Activated T-cell treated with anti-CD3 and anti-CD28 coated beads for 4 hours (primary cell): ENCODE measurements around the gene CRIM1.

Experiments
- DNase-seq: peaks from one replicate; pipeline ENCODE4 v3.0.0-alpha.2; 2020

Gene CRIM1

GRCh38 chr2:36433311-36434217, 78.0 kb downstream of the CRIM1 start:
- no peak for DNase-seq

- no peak for DNase-seq
Measured at GRCh38 chr2:36438449-36438977, 82.9 kb downstream of the CRIM1 start.

- no peak for DNase-seq
Measured at GRCh38 chr2:36439084-36439483, 83.5 kb downstream of the CRIM1 start.

DNA sequence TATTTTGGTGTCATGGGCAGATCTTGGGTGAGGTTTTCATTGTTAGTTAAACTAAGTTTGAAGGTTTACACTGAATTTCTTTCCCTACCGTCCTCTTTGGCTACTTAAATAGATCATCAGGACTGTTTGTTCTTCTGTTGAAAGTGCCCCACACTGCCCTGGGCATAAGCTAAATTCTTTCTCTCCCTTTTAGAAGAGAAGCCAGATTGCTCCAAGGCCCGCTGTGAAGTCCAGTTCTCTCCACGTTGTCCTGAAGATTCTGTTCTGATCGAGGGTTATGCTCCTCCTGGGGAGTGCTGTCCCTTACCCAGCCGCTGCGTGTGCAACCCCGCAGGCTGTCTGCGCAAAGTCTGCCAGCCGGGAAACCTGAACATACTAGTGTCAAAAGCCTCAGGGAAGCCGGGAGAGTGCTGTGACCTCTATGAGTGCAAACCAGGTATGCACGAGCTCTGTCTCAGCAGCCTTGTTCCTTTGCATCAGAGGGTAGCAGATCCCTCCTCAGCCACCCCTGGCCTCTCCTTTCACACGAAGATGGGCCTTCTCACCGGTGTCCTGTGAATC, 85.6 kb downstream of the CRIM1 start:
- DNase-seq, result no peak

DNA sequence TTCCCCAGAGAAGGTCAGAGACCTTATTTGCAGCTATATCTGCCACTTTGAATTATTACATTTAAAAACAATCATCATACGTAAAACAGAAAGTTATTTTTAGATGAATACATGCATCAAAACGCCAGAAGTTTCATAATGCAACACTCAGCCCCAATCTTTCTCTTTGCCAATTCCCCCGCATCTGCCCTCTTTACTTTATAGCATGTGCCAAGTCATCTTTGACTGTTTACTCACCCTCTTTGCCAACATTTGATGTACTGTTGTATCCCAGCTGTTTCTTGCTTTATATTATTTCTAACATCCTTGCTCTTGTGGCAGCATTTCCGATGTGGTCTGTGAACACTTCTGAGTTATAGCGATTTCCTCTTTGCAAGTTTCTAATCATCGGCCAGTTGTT, 86.2 kb downstream of the CRIM1 start:
- DNase-seq, result no peak

- no peak for DNase-seq
Measured at GRCh38 chr2:36444216-36444936, 88.8 kb downstream of the CRIM1 start.

- no peak for DNase-seq
Measured at GRCh38 chr2:36445185-36445866, 89.7 kb downstream of the CRIM1 start.

- DNase-seq, result no peak
Measured at GRCh38 chr2:36446294-36446693, 90.7 kb downstream of the CRIM1 start.

DNA sequence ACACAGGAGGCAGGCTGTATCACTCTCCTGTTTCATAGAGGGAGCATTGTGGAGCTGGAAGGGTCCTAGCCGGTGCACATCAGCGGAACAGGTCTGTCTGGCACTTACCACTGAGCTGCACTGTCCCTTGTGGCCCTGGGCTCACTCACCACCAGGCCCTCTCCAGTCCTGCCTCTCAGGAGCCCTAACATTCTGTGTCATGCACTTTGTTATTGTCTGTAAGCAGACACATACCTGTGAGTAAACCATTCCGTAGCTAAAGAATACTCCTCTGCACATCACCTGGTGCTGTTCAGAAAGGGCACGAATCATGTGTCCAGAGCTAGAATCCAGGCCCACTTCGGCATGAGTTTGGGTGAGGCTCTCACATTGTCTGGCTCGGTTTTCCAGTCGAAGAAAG, 93.6 kb downstream of the CRIM1 start:
- DNase-seq, result no peak

DNA sequence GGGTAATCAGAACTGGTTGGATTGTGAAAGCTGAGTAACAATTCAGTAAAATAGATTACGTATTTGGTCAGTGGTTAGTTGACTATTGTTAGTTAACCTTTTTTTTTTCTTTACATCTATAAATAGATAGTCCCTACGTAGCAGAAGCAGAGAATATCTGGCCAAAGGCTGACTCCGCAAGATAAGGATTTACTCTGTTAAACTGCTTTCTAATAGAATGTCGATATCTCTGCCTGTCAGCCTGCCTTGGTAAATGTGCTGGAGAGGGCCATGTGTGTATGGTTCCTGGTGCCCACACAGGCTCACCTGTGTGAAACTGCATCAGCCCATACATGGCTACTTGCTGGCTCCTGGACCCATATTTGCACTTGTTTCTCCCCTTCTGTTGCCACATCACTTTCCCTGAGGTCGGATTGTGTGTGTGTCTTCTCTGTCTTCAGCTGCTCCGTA, 94.4 kb downstream of the CRIM1 start:
- no peak for DNase-seq

- DNase-seq, result no peak
Measured at GRCh38 chr2:36450466-36451196, 95.1 kb downstream of the CRIM1 start.

DNA sequence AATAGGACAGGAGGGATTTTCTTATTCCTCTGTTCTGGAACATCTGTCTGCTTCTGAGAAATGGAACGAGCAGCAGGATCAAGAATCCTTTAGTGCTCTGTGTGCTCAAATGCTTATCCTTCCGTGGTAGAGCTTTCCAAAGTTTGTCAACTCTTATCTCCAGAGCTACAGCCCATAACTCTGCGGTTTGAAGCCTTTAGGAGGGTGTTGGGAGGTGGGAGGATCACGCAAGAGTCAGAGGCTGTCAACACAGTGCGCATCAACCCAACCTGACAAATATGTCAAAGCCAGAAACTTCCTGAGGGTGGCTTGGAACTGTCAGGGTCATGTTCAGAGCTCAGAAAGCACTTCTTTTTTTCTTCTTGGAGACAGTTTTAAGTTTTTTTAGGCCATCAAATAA, 95.9 kb downstream of the CRIM1 start:
- no peak for DNase-seq

GRCh38 chr2:36452260-36452659, 96.7 kb downstream of the CRIM1 start:
- no peak for DNase-seq

DNA sequence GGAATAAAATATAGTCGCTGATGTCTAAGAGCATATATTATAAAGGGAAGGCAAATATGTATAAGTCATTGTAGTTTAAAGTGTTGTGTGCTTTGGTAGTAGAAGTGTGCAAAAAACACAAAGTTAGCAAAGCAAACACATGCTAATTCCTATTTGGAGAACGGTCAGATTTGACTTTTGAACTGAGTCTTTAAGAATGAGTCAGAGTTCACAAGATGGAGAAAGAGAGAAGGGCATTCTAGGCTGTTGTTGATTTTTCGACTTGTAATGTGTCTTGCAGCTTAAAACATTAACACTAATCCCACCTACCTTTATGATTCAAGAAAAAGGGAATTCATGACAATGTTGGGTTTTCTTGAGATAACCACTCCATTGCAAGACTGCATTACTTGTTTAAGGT, 98.1 kb downstream of the CRIM1 start:
- DNase-seq, result no peak

DNA sequence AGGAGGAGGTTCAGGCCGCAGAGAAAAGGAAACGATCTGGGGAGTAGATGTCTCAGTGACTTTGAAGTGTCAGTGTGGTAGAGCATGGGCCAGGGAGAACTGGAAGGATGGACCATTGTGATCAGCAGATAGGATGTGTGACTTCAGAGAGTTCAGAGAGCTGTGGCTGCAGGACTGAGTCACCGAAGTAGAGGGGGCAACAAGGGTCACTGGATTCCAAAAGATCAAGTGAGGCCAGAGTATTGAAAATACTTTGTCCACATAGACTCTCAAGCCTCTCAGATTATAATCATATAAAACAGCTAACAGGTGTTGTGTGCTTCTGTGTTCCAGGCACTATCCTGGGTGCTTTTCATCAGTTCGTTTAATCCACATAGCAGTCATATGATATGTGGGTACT, 99.4 kb downstream of the CRIM1 start:
- DNase-seq, result no peak

DNA sequence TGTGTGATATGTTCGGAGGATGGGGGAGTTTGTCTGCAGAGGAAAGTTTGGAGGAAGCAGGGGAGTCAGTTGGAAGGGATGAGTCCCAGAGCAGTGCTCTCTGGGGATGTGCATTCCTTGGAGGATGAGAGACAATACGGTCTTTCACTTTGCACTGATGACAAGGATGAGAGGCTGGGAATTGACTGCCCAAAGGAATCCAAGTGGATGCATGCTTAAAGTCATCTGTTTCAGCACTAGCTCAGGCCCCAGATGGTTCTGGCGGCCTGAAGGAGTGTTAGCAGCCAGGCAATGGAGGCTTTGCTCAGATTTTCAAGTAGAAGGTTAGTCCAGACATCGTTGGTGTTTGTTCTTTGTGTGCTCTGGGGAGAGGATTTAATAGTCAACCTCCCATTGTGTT, 100.2 kb downstream of the CRIM1 start:
- DNase-seq, result no peak

DNA sequence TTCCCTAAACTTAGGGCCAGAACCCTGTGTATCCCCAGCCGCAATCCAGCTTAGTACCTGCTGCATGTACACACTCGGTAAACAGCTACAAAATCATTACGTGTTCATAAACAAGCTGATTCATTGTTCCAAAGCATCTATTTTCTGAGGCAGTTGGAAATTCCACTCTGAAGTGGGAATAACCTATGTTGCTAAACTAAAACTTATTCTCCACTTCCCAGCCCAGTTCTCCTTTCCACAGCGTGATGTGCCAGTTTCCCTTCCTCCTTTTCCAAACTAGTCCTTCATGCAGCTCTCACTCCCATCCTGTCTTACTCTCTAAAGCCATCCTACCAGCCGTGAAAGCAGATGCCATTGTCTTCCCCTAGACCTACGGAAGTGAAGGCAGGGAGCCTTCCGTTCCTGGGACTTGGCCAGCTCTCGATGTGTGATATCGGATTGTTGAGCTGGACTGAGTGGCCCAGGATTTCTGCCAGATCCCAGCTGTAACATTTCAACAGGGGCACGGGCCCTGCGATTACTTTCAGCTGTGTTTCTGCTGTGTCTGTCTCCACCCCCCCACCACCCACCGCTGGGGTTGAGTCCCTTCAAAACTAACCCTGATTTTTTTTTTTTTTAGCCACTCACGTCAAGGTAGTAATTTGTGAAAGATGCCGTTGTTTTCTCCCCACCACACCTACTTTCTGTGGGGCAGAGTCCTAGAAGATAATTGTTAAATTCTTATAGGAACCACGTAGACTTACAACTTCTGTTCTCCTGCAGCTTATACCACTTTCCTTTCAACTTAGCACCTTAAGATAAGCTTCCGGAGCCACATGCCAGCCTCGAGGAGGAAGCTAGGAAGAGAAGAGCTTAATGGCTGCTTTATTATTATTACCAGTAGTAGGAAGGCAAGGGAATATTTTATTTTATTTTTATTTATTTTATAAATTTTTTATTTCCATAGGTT, 100.9 kb downstream of the CRIM1 start:
- DNase-seq, result no peak

- DNase-seq, result no peak
Measured at GRCh38 chr2:36458106-36458505, 102.5 kb downstream of the CRIM1 start.

- DNase-seq, result no peak
Measured at GRCh38 chr2:36459725-36460137, 104.2 kb downstream of the CRIM1 start.

DNA sequence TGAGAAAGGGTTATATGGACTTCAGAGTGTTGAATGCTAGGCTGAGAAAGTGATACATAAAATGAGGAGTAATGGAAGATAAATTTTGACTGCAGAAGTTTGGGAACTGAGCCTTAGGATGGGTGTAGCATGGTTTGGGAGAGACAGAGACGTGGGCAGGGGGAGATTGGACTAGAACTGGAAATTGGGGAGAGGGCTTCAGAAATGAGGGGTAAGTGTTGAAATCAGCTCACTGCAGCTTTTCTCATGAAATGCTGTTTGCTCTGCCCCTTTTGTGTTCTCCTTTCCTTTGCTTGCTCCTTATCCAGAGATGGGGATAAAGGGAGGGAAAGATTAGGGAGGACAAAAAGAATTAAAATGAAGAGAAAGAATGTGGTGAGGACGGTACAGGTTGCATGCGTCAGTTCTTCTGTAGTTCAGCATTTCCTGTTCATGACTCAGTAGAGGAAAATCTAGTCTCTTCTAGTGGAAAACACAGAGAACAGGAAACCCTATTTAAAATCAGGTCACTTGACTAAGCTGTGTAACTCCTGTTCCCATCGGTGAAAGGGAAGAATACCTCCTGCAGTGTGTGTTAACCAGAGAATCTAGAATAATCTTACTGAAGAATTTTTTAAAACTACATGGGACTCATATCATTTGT, 105.6 kb downstream of the CRIM1 start:
- no peak for DNase-seq
